SKM-1 (cell line): ENCODE measurements around the gene MRPL40.

Experiments
- DNase-seq: peaks from one replicate; lab custom pipeline; 2025; ENCODE audit not compliant: unreplicated experiment; lab: John Stamatoyannopoulos, UW

Gene MRPL40

GRCh38 chr22:19461506-19461905 lies 29.2 kb downstream of the MRPL40 start:
- no peak for DNase-seq

- no peak for DNase-seq
Measured at GRCh38 chr22:19463008-19463407, 30.7 kb downstream of the MRPL40 start.

GRCh38 chr22:19463491-19464469 lies 31.4 kb downstream of the MRPL40 start:
- no peak for DNase-seq

- no peak for DNase-seq
Measured at GRCh38 chr22:19464546-19464945, 32.2 kb downstream of the MRPL40 start.

- DNase-seq: no peak
Measured at GRCh38 chr22:19464975-19465374, 32.6 kb downstream of the MRPL40 start.

GRCh38 chr22:19466126-19466716 lies 33.9 kb downstream of the MRPL40 start:
- DNase-seq: no peak

- no peak for DNase-seq
Measured at GRCh38 chr22:19466848-19467752, 34.8 kb downstream of the MRPL40 start.

- no peak for DNase-seq
Measured at GRCh38 chr22:19467912-19468311, 35.6 kb downstream of the MRPL40 start.

- DNase-seq: no peak
Measured at GRCh38 chr22:19469421-19469820, 37.1 kb downstream of the MRPL40 start.

GRCh38 chr22:19470010-19470409 lies 37.7 kb downstream of the MRPL40 start:
- no peak for DNase-seq

GRCh38 chr22:19471572-19471971 lies 39.2 kb downstream of the MRPL40 start:
- no peak for DNase-seq

GRCh38 chr22:19472233-19472632 lies 39.9 kb downstream of the MRPL40 start:
- no peak for DNase-seq

GRCh38 chr22:19473578-19473977 lies 41.2 kb downstream of the MRPL40 start:
- no peak for DNase-seq

- DNase-seq: no peak
Measured at GRCh38 chr22:19476023-19476422, 43.7 kb downstream of the MRPL40 start.

GRCh38 chr22:19477321-19478044 lies 45.1 kb downstream of the MRPL40 start:
- no peak for DNase-seq

- no peak for DNase-seq
Measured at GRCh38 chr22:19478045-19478900, 45.9 kb downstream of the MRPL40 start.

DNA sequence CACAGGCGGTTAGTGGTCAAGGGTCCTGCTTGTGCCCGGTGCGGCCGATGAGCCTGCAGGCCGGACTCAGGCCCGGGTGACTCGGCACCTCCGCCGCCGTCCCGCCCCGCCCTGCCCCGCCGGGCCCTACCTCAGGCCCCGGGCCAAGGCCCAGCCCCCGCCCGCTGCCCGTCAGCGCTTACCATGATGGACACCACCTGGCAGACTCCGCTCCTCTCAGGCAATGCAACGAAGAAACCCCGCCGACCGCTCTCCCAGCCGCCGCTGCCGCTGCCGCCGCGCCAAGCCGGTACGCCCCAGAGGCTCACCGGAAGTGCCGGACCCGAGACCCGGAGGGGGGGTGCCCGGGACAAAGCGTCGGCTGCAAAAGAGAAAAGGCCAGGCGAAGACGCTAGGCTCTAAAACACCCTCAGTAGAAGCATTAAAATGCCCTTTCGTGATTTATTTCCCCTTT lies 46.6 kb downstream of the MRPL40 start, which contains the start of gene UFD1:
Gene UFD1 (minus strand): TSS at position 293 of the 454 bp plus-strand sequence. CDS start 108 bp downstream, at position 185.
- DNase-seq: peak; percentile 85

GRCh38 chr22:19479355-19480172 lies 47.2 kb downstream of the MRPL40 start, which contains the start of gene CDC45:
TSS of gene CDC45 (plus strand) at chr22:19479920. CDS start at chr22:19479969, 49 bp downstream.
- peak; percentile 99 for DNase-seq
